Measurements from ENCODE around the gene AATK.
A peak's percentile ranks its signal among the peaks of the same experiment; 100 is the strongest.

The AATK gene

GRCh38 chr17:81143717-81144422, 22.2 kb downstream of the AATK start:
- no peak for DNase-seq (ENCODE audit: low read depth in 2 of 2, low spot score in 1 of 2)

- DNase-seq (ENCODE audit: low read depth in 2 of 2, low spot score in 1 of 2): no peak
Measured at GRCh38 chr17:81143200-81143527, 22.9 kb downstream of the AATK start.

GRCh38 chr17:81142301-81143199, 23.5 kb downstream of the AATK start:
- DNase-seq (ENCODE audit: low read depth in 2 of 2, low spot score in 1 of 2): peak; percentile 15 to 25

DNA sequence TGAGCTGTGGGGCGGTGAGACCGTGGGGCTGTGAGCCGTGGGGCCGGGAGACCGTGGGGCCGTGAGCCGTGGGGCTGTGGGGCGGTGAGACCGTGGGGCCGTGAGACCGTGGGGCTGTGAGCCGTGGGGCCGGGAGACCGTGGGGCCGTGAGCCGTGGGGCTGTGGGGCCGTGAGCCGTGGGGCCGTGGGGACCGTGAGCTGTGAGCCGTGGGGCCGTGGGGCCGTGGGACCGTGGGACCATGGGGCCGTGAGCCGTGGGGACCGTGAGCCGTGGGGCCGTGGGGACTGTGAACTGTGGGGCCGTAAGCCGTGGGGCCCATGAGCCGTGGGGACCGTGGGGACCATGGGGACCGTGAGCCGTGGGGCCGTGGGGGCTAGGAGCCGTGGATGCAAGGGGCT, 25.3 kb downstream of the AATK start:
- no peak for DNase-seq (ENCODE audit: low read depth in 2 of 2, low spot score in 1 of 2)

DNA sequence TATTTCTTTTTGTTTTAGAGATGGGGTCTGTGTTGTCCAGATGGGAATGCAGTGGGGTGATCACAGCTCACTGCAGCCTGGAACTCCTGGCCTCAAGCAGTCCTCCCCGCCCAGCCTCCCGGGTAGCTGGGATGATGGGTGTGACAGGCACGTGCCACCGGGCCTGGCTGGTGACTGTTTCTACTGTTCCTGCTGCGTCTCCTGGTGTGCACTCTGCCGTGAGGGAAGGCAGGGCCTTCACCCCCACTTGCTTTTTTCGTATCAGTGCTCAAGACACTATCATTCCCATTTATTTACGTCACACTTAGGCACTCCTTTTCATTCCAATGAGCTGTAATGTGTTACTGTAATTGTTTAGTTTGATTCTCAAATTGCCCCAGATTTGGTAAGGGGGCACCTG, 26.0 kb downstream of the AATK start:
- DNase-seq (ENCODE audit: low read depth in 2 of 2, low spot score in 1 of 2): no peak

GRCh38 chr17:81139428-81139827, 26.6 kb downstream of the AATK start:
- DNase-seq (ENCODE audit: low read depth in 2 of 2, low spot score in 1 of 2): no peak

DNA sequence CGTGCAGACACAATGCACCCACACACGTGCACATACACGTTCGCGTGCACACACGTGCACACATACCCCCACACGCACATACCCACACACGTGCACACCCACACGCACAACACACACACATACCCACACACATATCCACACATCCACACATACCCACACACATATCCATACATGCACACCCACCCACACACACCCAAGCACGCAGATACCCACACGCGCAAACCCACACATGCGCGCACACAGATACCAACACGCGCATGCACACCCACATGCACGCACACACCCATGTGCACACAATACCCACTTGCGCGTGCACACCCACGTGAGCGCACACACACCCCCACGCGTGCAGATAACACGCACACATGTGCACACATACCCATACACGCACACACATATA, 27.5 kb downstream of the AATK start:
- no peak for DNase-seq (ENCODE audit: low read depth in 2 of 2, low spot score in 1 of 2)

DNA sequence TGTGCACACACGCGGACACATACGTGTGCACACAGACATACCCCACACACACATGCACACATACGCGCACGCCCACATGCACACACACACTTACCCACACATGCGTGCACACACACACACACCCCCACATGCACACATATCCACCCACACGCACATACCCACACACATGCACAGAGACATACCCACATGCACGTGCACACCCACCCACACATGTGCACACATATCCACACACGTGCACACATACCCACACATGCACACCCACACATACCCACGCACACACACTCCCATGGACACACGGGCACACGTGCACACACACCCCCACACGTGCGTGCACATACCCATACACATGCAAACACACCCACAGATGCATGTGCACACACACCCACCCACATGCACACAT, 27.9 kb downstream of the AATK start:
- no peak for DNase-seq (ENCODE audit: low read depth in 2 of 2, low spot score in 1 of 2)

DNA sequence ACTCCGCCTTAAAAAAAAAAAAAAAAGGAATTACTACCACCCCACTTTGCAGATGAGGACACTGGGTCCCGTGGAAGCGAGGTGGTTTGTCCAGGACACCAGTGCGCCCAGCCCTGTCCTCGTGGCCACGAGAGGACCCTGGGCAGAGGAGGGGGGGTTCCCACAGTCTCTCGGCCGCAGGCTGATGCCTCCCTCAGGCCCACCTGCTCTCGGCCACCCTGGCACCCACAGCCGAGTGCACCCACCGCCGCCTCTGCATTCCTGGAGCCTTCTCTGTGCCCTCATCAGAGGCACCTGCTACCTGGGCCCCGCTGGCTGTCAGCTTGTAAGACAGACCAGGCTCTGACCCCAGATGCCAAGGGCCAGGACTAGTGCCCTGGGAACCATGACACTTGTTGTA, 28.8 kb downstream of the AATK start:
- no peak for DNase-seq (ENCODE audit: low read depth in 2 of 2, low spot score in 1 of 2)

- DNase-seq (ENCODE audit: low read depth in 2 of 2, low spot score in 1 of 2): no peak
Measured at GRCh38 chr17:81136366-81136765, 29.7 kb downstream of the AATK start.

DNA sequence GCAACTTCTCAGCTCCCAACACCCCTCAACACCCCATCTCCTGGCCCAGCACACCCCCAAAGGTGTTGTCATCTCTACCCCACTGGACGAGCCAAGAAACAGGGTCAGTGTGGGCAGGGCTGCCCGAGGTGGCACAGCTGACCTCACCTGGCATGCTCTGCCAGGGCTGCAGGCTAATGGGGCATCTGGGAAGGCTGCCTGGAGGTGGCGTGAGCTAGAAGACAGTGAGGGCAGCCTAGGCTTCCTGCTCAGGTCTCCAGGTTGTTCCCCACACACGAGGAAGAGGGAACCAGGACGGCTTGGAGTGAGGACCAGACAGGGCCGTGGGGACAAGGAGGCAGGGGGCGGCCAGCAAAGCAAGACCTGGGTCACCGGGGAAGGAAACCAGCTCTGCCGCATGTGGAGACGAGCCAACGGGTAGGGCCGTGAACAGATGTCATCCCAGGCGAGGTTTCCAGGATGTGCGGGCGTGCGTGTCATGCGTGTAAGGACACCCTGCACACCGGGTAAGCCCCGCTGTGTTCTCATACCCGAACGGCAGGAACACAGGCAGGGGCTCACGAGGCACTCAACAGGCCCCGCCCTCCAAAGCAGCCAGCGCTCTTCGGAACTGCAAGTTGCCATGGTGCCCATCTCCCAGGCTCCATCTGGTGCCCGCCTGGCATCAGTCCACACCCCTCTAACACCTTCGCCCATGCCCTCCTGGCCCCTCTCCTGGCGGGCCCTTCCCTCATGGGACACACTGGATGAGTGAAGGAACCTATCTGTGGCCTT, 30.3 kb downstream of the AATK start:
- no peak for DNase-seq (ENCODE audit: low read depth in 2 of 2, low spot score in 1 of 2)

GRCh38 chr17:81134064-81134781, 31.8 kb downstream of the AATK start:
- DNase-seq (ENCODE audit: low read depth in 2 of 2, low spot score in 1 of 2): no peak

DNA sequence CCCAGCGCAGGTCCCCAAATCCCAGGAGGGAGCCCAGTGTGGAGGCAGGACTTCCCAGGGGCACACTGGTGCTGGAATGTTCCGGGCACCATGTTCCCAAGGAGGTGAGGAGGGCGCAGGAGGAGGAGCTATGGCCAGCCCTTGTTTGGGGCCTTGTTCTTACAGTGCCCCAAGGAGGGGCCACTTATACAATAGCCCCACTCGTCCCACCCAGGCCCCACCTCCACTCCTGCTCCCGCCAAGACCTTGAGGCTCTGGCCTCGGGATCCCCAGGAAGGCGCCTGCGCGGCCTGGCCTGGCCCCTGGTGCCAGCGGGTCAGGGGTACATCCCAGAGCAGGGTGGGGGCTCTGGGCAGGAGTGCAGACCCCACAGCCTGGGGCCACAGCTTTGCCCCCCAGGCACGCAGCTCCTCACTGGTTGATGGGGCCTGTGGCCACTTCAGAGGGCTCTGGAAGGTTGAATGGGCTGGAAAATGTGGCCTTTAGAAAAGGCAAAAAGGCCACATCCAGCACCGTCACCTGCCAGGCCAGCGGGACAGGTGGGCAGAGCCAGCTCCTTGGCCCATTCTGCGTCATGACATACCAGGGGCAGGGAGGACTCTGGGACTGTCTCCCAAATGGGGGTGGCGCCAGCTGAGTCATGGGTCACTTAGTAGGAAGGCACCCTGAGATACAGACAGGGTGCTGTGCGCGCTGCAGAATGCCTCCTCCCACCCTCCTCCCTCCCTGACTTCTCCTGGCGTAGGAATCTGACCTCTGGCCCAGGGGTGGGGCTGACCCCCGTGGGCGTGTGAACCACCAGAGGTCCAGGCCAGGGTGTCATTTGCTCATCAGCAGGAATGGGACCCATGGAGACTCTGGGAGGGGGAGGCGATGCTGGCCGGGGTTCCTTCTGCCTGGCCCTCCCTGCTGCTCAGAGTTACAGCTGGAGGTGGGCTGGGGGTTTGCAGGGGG, 33.0 kb downstream of the AATK start:
- DNase-seq (ENCODE audit: low read depth in 2 of 2, low spot score in 1 of 2): no peak

DNA sequence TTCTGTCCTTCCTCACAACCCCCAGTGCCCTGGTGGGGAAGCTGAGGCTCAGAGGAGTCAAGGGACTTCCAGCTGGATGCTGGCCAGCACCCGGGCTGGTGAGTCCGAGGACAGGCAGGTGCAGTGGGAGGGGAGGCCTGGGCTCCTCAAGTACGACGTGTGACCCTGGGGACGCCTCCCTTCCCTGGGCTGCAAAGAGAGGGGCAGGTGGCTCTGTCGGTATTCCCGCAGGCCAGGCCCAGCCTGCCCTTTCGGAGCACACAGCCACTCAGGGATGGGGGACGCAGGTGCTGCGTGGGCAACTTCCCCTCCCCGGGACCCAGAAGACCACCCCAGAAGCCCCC, 33.9 kb downstream of the AATK start:
- DNase-seq (ENCODE audit: low read depth in 2 of 2, low spot score in 1 of 2): no peak

- DNase-seq (ENCODE audit: low read depth in 2 of 2, low spot score in 1 of 2): no peak
Measured at GRCh38 chr17:81131486-81132196, 34.4 kb downstream of the AATK start.

DNA sequence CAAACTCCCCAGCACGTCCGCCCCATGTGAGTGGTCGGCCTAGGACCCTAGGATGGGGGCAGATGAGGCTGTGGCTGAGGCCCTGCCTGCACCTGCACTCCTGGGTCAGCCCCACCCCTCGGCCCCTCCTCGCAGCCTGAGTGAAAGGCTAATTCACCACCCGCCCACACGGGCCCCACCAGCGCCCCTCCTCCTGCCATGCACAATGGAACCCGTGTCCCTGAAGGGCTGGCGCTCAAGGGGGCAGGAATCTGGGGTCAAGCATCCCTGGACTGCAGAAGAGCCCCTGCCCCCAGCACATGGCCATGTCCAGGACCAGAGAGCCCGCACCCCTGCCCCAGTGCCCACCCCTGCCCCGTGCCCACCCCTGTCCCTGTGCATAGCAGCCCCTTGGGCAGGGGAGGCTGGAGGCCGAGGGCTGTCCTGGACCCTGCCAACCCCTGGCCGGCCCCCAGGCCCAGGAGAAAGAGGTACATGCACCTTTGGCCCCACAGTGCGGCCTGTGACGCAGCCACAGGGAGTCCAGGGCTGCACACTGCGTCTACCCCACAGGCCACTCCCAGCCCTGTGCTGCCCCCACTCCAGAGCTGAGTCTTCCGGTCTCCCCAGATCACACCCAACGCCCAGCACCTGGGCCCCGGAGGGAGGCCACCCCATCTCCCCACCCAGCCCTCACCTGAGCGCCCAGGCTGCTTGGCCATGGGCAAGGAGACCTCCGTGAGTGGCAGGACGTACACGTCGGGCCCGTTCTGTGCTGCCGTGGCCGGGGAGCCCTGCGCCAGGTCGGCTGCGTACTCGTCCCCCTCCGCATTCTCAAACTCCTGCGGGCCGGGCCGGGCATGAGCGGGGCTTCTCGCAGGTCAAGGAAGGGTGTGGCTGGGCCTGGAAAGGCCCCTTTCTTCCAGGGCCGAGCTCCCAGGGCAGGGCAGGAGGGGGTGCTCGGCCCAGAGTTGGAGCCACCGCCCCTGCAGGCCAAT, 35.3 kb downstream of the AATK start:
- DNase-seq (ENCODE audit: low read depth in 2 of 2, low spot score in 1 of 2): no peak

- DNase-seq (ENCODE audit: low read depth in 2 of 2, low spot score in 1 of 2): no peak
Measured at GRCh38 chr17:81129711-81130367, 36.2 kb downstream of the AATK start.

GRCh38 chr17:81129289-81129688, 36.7 kb downstream of the AATK start:
- no peak for DNase-seq (ENCODE audit: low read depth in 2 of 2, low spot score in 1 of 2)
